Stimulated activated CD4-positive, alpha-beta T cell treated with anti-CD3 and anti-CD28 coated beads, TNF-alpha, amount 100 ng/mL, for 48 hours (primary cell): ENCODE measurements around the gene CCDC63.

Source experiments
- DNase-seq, 3 donors: peaks; one replicate each; pipeline ENCODE4 v3.0.0-alpha.2; 2020; ENCODE audit warnings: low read depth in 3 of 3

Gene CCDC63

DNA sequence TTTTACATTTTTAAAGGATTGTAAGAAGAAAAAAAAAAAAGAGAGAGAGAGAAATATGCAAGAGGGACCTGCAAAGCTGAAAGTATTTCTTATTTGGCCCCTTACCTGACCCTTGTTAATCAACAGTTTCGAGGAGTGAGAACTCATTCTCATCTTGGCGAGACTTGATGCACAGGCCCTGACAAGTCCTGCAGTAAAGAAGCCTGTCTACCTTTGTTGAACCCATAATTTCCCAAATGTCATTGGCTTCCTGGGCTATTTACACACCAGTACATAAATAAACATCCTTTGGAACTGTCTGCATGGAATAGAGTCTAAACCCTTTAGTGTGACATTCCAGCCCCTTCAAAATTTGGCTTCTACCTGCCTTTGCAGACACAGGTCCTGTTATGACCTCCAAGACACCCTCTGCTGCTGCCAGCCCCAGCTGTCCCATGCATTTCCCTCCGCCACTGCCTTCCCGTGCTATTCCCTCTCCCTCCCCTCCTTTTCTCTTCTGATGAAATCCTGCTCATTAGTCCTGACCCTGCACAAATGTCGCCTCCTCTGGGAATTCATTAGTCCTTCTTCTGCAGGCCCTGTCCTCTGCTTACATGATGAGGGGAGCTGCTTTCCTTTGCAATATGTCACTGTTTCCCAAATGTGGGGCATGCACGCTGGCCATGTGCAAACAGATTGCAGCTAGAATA is 38.5 kb downstream of the CCDC63 start:
- DNase-seq = no peak

DNA sequence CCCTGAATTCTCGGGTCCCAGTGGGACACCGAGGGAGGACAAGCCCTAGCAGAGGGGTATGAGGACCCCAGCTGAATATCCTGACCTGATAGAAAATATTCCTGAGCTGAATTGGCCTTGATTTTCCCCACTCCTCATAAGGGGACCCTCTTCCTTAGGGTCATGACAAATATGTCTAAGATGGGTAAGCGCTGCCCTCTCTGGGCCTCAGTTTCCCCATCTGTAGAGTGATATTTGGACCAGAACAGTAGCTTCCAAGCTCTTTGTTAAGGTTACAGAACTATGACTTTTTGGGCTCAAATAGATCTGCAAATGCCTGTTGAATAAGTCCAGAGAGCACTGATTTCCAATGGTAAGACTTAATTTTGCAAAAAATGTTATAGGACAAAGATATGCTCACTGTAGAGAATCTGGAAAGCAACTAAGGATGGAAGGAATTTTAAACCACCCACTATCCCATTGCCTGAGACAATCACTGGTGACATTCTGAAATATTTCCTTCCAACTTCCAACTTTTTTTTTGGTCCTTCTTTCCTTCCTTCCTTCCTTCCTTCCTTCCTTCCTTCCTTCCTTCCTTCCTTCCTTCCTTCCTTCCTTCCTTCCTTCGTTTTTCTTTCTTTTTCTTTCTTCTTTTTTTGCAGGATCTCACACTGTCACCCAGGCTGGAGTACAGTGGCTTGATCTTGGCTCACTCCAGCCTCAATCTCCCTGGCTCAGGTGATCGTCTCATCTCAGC is 41.6 kb downstream of the CCDC63 start:
- no peak for DNase-seq

DNA sequence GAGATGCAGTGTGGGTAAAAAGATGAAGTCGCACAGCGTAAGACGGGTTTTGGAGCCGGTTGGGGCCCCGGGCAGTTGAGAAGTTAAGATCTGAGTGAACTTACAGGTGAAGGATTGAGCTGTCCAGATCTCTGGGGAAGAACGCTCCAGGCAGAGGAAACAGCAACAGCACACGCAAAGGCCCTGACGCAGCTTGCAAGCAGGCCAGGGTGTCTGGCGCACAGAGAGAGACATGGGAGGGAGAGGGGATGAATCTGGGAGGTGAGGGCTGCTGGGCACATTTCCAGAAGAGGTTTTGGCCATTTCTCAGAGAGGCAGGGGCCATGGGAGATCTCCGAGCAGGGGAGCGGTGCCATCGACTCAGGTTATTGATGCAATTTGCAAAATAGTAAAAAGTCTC is 42.6 kb downstream of the CCDC63 start:
- no peak for DNase-seq

DNA sequence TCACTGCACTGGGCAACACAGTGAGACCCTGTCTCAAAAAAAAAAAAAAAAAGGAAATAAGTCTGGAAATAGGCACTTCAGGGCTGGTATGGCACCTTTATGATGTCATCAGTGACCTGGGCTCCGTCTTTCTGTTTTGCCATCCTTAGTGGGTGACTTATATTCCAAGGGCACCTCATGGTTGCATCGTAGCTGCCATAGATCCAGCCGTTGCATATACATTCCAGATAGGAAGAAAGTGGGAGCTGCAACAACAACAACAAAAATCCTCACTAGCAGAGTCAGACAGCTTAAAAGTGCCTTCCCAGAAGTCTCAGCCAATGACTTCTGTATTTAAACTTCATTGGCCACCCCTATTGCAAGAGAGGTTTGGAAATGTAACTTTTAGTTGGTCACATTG is 47.2 kb downstream of the CCDC63 start:
- DNase-seq = no peak

DNA sequence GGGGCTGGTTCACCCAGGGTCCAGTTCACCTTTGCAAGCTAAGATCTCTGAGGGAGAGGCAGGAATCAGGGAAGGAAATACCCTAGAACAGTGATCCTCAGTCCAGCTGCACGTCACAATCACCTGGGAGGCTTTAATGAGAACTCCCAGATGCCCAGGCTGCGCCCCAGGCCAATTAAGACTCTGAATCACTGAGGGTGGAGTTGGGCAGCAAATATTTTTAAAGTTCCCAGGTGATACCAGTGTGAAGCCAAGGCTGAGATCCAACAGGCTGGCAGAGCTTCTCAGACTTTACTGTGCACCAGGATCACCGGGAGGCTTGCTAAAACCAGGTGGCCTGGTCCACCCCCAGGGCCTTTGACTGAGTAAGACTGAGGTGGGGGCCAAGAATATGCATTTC is 49.8 kb downstream of the CCDC63 start:
- DNase-seq = no peak

DNA sequence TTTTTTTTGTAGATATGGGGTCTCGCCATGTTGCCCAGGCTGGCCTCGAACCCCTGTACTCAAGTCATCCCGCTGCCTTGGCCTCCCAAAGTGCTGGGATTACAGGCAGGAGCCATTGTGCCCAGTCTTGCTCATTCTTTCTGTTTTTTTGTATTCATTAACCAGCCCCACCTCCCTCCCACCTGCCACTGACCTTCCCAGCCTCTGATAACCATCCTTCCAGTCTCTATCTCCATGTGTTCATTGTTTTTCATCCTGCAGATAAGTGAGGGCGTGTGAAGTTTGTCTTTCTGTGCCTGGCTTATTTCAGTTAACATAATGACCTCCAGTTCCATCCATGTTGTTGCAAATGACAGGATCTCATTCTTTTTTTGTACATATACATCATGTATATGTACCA is 54.6 kb downstream of the CCDC63 start:
- no peak for DNase-seq

DNA sequence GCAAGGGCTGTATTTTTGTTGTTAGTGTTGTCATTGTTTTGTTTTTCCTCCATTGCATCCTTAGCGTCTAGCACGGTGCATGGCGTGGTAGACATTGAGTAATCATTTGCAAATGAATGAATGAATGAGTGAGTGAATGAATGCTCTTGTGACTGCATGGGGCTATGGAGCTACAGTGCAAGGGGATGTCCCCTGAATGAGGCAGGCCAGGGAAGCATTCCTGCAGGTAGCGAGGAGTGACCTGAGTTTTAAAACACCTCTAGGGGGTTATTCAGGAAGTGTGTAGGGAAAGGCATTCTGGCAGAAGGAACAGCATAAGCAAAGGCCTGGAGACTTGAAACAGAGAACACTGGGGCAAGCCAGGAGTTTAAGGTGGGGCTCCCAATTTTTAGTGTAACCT is 56.7 kb downstream of the CCDC63 start:
- DNase-seq = no peak

DNA sequence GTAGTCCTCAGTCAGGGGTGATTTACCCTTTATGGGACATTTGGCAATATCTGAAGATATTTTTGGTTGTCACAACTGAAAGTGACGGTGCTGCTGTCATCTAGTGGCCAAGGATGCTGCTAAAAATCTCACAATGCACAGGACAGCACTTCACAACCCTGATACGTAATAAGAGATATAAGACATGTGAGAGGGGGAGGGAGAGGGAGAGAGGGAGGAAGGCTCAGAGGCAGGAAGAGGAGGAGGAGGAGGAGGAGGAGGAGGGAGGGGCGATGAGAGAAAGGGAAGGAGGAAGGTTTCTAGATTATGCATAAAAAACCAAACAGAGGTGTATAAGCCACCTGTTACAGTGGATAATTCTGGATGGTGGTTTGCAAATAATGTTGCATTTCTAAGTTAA is 59.3 kb downstream of the CCDC63 start:
- DNase-seq = no peak

DNA sequence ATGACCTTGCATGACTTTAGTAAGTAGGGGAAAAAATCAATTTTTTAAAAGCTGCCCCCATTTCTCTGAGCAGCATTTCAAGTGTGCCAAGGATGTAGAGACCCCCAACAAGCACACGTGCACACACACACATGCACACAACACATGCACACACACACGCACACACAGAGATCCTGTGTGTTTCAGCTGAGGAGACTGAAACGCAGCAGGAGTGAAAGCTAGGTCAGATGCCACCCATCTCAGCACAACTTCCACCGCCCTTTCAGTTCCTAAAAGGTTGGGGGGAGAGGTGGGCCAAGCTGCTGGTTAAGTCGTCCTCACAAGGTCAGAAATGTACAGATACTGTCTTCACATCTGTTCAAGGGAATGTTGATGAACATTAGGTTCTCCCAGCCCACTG is 59.7 kb downstream of the CCDC63 start:
- no peak for DNase-seq

DNA sequence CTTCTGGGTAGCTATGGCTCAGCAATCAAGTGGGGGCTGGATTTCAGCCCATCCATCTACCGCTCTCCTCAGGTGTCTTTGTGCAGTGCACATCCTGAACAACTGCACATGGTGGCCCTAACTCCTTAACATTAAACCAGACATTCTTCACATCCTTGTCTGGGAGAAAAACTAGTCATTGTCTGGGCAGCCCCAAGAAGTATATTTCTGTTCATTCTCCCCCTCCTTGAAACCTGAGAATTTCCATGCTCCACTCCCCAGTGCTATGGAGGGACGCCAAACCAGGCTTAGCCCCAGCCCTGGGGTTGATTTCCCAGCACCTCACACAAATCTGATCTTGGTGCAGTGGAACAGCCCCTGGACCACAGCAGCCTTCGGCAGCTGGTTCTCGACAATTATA is 60.2 kb downstream of the CCDC63 start:
- no peak for DNase-seq

DNA sequence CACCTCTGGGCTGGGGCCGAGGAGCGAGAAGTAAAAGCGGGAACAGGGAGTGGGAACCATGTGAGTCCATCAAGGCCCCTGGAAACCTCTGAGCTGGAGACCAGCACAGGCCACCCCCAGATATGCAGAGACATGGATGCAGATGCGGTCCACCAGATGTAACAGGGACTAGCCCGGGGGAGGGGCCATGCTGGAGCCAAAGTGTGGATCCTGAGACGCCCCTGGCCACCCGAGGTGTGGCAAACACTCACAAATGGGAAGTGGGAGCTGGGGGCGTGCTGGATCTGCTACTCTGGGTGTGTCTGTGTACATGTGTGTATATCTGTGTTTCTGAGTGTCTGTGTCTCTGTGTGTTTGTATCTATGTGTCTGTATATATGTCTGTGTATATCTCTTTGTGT is 60.8 kb downstream of the CCDC63 start:
- DNase-seq = no peak

DNA sequence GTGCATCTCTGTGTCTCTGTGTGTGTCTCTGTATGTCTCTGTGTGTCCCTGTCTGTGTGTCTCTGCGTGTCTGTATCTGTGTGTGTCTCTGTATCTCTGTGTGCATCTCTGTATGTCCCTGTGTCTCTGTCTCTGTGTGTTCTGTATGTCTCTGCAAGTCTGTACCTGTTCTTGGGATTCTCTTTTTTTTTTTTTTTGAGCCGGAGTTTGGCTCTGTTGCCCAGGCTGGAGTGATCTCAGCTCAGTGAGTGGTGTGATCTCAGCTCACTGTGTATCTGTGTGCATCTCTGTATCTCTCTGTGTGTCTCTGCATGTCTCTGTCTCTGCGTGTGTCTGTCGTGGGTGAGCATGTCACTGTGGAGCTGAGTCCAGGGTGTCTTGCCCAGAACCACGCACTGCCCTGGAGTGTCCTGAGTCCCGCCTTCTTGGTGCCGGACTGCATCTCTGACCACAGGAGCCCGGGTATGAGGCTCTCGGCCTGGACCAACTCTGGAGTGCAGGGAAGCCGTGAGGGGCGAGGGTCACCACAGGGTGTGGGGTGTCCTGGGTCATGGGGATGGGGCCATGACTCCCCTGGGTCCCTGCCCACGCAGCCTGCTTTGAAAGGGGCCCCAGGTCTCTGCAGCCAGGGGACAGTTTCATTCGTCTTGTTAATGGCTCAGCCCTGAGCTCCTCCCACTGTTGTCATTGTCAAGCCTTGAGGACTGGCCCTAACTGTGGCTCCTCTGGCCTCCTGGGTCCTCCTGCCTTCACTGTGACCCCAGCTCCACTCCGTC is 61.8 kb downstream of the CCDC63 start:
- DNase-seq = no peak

DNA sequence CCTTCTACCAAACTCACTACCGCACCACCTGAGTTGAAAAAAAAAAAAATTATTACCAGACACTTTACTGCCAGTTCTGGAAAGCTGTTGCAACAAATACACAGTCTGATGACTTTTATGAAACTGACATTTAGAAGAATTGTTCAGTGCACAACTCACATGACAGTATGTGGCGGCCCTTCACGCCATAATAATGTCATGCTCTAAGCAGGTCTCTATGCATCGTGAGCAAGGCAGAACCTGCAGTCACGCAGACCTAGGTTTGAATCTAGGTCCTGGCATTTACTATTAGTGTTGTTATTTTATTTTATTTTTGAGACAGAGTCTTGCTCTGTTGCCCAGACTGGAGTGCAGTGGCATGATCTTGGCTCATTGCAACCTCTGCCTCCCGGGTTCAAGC is 65.5 kb downstream of the CCDC63 start:
- no peak for DNase-seq

DNA sequence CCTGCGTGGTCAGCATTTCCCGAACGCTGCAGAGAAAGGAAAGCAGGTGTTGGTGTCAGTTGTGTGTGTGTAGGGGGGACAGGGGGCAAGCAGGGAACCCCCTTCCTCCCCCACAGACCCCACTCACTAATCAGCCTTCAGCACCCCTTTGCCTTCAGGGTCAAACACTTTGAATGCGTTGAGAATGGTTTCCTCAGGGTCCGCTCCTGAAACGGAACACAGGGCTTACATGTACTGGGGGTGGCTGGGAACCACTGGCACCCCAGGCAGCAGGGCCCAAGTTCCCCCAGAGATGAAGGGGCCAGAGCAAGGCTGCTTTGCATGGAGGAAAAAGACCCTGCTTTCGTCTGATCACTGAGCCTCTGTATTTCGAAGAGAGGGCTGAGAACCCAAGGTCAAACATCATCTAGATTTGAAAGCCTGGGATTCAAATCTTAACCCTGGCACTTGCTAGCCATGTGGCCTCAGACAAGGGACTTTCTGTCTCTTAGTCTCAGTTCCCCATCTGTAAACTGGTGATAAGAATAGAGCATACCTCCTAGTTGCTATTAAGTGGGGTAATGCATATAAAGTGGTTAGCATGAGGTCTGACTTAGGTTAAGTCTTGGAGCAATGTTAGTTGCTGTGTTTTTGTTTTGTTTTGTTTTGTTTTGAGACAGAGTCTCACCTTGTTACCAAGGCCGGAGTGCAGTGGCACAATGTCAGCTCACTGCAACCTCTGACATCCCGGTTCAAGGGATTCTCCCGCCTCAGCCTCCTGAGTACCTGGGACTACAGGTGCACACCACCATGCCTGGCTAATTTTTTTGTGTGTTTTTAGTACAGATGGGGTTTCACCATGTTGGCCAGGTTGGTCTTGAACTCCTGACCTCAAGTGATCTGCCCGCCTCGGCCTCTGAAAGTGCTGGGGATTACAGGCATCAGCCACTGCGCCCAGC is 66.6 kb downstream of the CCDC63 start:
- no peak for DNase-seq

DNA sequence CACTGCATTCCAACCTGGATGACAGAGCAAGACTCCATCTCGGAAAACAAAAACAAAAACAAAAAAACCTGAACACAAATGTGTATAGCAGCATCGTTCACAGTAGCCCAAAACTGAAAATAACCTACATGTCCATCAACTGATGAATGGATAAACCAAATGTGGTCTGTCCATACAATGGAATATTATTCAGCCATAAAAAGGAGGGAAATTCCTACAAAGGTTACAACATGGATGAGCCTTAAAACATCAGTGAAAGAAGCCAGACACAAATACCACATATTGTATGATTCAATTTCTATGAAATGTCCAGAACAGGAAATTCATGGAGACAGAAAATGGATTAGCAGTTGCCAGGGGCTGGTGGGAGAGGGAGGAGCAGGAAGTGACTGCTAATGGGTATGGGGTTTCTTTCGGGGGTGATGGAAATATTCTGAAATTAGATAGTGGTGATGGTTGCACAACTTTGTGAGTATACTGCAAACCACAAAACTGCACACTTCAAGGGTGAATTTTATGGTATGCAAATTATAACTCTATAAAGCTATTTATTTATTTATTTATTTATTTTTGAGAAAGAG is 69.6 kb downstream of the CCDC63 start:
- no peak for DNase-seq

DNA sequence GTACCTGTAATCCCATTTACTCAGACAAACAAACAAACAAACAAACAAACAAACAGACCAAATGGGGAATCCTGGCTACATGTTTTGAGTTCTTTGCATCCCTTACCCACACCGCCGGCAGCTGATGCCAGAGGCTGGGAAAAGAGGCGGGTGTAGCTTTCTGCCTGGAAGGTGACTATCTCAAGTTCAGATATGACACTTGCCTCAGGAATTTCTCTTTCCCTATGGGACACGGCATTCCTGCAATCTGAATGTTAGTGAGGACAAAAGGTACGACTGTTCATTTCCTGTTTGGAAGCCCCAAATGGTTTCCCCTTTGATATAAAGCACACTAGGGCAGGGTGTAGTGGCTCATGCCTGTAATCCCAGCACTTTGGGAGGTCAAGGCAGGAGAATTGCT is 70.7 kb downstream of the CCDC63 start:
- no peak for DNase-seq

DNA sequence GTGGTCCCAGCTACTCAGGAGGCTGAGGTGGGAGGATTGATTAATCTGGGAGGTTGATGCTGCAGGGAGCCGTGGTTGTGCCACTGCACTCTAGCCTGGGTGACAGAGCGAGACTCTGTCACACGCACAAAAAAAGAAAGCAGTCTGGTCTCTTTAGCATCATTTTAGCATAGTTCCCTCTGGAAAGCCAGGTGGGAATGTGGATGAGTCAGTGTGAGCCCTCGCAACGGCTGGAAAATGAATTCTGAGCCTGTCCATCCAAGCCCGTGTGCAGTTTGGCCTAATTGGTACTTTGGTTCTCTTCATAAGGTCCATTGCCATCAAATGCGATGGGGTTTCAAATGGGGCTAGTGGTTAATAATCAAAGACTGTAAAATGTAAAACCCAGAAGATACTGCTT is 71.2 kb downstream of the CCDC63 start:
- DNase-seq = no peak

DNA sequence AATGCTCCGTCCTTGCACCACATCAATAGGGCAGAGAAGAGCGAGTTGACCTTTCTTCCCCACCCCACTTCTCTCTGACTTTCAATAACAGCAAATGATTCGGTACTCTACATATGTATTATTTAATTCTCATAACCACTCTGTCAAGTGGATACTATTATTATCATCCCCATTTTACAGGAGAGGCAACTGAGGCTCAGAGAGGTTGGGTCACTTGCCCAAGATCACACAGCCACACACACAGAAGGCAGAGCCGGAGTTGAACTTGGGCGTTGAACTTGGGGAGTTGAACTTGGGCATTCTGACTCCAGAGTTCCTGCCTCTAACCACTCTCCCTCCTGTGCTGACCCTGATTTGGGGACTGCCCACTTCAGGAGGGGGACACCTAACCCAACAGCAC is 72.9 kb downstream of the CCDC63 start:
- no peak for DNase-seq

DNA sequence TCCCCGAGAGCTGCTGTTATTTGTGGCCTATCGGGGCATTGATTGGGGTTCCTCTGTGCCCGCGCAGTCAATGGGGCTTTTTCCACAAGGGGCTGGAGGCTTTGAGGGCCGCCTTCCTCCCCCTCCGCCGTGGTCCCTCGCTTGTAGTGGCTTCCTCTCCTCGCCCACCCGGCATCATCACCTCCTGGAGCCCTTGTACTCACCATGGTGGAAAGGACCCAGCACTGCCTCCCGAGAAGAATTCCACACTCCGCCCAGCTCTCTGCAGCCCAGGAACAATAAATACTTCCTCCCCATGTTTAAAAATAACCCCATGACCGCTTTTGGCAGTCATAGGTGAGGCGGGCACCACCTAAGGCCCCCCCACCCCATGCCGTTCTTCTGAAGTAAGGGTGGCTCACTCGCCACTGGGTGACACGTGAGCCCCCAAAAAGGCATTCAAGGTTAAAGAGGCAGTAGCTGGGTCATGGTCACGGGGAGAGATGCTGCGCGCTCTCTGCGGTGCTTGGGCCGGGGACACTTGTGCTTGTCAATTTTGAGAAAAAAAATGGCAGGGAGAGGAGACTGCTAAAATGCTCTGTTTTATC is 73.6 kb downstream of the CCDC63 start, which contains the start of gene MYL2:
MYL2 (minus strand) TSS at position 256 of the 587 bp plus-strand sequence; CDS start at position 206, 50 bp downstream.
- no peak for DNase-seq

DNA sequence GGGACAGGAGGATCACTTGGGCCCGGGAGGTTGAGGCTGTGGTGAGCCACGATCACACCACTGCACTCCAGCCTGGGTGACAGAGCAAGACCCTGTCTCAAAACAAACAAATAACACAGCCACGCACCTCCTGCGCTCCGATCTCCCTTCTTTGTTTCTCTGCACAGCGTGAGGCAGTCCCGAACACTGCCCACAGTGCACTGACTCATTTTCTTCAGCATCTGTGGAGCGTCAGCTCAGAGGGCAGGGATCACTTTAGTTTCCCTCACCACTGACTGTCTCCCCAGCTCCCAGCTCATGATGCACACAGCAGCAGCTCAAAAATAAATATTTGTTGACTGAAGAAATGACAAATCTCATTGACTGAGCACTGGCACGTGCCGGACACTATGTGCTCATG is 74.5 kb downstream of the CCDC63 start:
- DNase-seq = no peak

DNA sequence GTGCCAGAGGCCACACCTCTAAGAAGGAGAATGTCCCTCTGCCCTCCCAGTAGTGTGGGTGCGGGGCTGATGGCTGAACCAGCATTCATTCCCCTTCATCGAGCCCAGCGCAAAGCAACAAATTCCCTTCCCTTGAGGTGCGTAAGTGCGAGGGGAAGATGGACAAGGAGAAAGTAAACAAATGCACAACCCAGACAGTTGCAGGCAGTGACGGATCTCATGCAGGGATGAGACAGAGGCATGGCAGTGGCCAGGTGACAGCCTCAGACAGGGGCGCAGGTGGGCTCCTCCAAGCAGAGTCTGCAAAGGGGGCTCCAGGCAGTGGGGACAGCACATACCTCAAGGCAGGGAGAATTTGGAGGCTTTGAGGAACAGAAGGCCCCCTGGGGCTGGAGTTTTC is 75.9 kb downstream of the CCDC63 start:
- no peak for DNase-seq
